GM12892 (cell line): ENCODE results near the gene IMMP2L.
A peak's percentile ranks its signal among the peaks of the same experiment; 100 is the strongest.

ENCODE experiments used
- DNase-seq: peaks from one replicate; pipeline ENCODE4 v3.0.0; 2011; ENCODE audit not compliant: insufficient read length
- FAIRE-seq: peaks from 2 replicates; lab custom pipeline; 2011; peaks lifted over from hg19 to GRCh38; lab: Jason Lieb, UNC
- POLR2A ChIP-seq: IDR thresholded peaks from 2 replicates; pipeline ENCODE4 v1.6.1; 2011; ENCODE audit warnings: low read depth, low read length, control low read depth
- POLR2AphosphoS5 ChIP-seq: IDR thresholded peaks from 2 replicates; pipeline ENCODE4 v1.6.1; 2011; ENCODE audit warnings: low read depth, low read length, control low read depth
- TAF1 ChIP-seq: IDR thresholded peaks from 2 replicates; pipeline ENCODE4 v1.6.1; 2011; ENCODE audit warnings: low read depth, mild to moderate bottlenecking, control low read depth, low read length, borderline replicate concordance

Gene IMMP2L

GRCh38 chr7:111029574-111030251, 532.6 kb downstream of the IMMP2L start:
- no peak for DNase-seq
- TF ChIP-seq TAF1 (no peak), POLR2A (no peak), POLR2AphosphoS5 (no peak)
- no peak for FAIRE-seq

- no peak for TF ChIP-seq TAF1
- TF ChIP-seq POLR2AphosphoS5: no peak
- no peak for TF ChIP-seq POLR2A
- FAIRE-seq: no peak
- DNase-seq: no peak
These were observed 533.1 kb downstream of the IMMP2L start for GRCh38 chr7:111029141-111029572.

- FAIRE-seq: no peak
- DNase-seq: no peak
- TF ChIP-seq POLR2A (no peak), TAF1 (no peak), POLR2AphosphoS5 (no peak)
These were observed 534.9 kb downstream of the IMMP2L start for GRCh38 chr7:111027396-111027795.

GRCh38 chr7:111026806-111027205, 535.5 kb downstream of the IMMP2L start:
- TF ChIP-seq TAF1 (no peak), POLR2A (no peak)
- FAIRE-seq (no peak), DNase-seq (no peak)

- no peak for DNase-seq
- TF ChIP-seq POLR2A: no peak
- TF ChIP-seq POLR2AphosphoS5: no peak
- no peak for TF ChIP-seq TAF1
- no peak for FAIRE-seq
These were observed 535.9 kb downstream of the IMMP2L start for GRCh38 chr7:111026343-111026742.

GRCh38 chr7:111025006-111025405, 537.3 kb downstream of the IMMP2L start:
- DNase-seq (no peak), FAIRE-seq (no peak)
- no peak for TF ChIP-seq POLR2A
- no peak for TF ChIP-seq POLR2AphosphoS5
- no peak for TF ChIP-seq TAF1

GRCh38 chr7:111018960-111019736, 543.1 kb downstream of the IMMP2L start:
- DNase-seq (no peak), FAIRE-seq (no peak)
- TF ChIP-seq POLR2AphosphoS5: no peak
- TF ChIP-seq TAF1: no peak
- no peak for TF ChIP-seq POLR2A

DNA sequence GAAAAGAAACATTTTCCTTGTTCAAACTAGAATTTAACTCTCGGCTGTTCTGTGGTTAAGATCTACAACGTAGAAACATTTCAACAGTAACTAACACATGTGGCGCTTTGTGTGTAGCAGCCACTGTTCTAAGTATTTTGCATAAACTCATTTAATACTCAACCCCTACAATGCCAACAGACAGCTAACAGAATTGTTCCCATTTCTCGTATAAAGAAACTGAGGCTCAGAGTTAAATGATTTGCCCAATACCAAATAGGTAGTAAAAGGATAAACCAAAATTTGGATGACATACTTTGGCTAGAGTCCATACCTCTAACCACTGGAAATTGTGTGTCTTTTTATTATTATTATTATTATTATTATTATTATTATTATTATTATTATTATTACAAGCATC, 543.8 kb downstream of the IMMP2L start:
- TF ChIP-seq POLR2AphosphoS5 (no peak), TAF1 (no peak), POLR2A (no peak)
- FAIRE-seq (no peak), DNase-seq (no peak)

GRCh38 chr7:111014079-111014478, 548.2 kb downstream of the IMMP2L start:
- DNase-seq: no peak
- no peak for FAIRE-seq
- TF ChIP-seq TAF1: no peak
- TF ChIP-seq POLR2A: no peak
- TF ChIP-seq POLR2AphosphoS5: no peak

DNA sequence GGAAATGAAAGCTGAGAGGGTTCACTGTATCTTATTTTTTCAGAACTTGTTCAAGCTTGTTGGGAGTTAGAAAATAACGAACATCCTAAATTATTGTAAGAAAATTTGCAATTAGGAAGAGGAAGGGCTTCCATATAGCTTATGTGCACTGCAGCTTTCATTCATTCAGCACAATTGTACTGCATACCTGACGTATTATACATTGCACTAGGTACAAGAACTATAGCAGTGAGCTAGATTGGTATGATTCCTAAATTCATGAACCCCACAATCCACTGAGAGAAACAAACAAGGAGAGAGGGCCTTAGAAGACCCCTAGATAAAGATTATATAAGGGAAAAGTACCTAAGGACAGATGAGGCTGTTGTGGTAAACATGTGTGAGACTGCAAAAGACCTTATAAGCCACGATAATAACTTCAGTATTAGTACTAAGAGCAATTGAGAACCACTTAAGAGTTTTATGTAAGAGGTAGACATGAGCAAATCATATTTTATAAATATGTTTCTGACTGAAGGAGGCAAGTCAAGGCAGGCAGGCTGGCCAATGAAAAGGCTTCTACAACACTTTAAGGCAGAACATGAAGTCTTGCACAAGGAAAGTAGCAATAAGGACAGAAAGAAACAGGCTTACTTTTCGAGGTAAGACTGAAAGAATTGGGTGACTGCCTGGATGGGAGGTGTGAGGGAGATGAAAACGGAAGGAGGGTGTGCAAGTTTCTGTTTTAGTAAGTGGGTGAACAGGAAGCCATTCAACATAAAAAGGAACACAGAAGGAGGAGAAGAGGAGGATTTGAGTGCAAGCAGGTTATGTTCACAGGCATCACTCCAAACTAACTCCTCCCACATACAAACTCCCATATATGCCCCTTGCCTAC, 549.3 kb downstream of the IMMP2L start:
- FAIRE-seq: peak; percentile 94
- no peak for TF ChIP-seq POLR2A
- TF ChIP-seq TAF1: no peak
- no peak for TF ChIP-seq POLR2AphosphoS5
- DNase-seq: peak; percentile 1

GRCh38 chr7:111012149-111012548, 550.1 kb downstream of the IMMP2L start:
- DNase-seq (no peak), FAIRE-seq (no peak)
- TF ChIP-seq POLR2A (no peak), POLR2AphosphoS5 (no peak), TAF1 (no peak)

GRCh38 chr7:111011520-111011919, 550.8 kb downstream of the IMMP2L start:
- DNase-seq (no peak), FAIRE-seq (peak; percentile 5)
- no peak for TF ChIP-seq POLR2AphosphoS5
- no peak for TF ChIP-seq POLR2A
- TF ChIP-seq TAF1: no peak

- no peak for TF ChIP-seq POLR2A
- TF ChIP-seq TAF1: no peak
- TF ChIP-seq POLR2AphosphoS5: no peak
- DNase-seq (no peak), FAIRE-seq (no peak)
These were observed 551.5 kb downstream of the IMMP2L start for GRCh38 chr7:111010798-111011197.
